DMS 273 (cell line): ENCODE data around the gene FAM81B.
A peak's percentile ranks its signal among the peaks of the same experiment; 100 is the strongest.

Experiments
- DNase-seq: peaks from one replicate; lab custom pipeline; 2025; ENCODE audit not compliant: unreplicated experiment; lab: John Stamatoyannopoulos, UW

The FAM81B gene

DNA sequence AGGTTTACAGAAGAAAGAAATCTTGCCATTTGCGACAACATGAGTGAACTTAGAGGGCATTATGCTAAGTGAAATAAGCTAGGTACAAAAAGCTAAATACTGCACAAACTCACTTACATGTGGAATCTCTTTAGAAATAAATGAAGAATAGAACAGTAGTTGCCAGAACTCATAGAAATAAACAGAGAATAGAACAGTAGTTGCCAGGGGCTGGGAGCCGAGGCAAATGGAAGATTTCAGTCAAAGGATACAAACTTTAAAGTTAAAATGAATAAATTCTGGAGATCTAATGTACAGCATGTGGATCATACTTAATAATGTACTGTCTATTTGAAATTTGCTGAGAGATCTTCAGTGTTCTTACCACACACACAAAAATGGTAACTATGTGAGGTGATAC is 63.4 kb downstream of the FAM81B start:
- no peak for DNase-seq

DNA sequence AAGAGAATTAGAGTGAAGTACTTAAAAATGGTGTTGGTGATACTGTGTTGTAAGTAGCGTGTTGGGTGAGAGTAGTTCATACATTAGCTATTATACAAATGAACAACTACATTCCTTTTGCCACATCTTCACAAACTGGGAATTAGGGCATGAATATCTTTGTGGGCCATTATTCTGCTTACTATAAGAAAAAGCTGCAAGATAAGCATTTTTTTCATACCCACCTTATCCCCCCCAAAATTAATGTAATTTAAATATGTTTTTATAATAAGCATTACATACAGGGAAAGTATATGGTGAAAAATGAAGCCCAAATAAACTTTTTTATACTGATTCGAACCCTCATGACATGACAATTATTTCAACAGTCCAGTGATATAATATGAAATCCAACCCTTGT is 69.5 kb downstream of the FAM81B start:
- no peak for DNase-seq

DNA sequence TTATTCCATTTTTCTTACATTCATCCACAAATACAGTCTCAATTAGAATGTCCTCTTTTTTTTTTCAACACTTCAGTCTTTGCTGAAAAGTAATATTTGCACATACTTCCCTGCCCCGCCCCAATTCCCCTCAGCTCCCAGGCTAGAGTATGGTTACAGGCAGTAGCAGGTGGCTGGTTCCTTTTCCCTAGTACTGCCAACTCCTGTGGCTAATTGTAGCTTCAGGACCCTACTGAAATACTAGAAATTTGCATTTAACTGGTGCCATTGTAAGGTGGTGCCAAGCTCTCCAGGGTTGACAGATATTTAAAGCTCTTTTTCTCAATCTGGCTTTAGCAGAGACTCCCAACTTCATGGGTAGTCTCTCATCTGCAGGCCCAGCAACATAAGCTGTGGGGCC is 80.3 kb downstream of the FAM81B start:
- DNase-seq: peak; percentile 16

DNA sequence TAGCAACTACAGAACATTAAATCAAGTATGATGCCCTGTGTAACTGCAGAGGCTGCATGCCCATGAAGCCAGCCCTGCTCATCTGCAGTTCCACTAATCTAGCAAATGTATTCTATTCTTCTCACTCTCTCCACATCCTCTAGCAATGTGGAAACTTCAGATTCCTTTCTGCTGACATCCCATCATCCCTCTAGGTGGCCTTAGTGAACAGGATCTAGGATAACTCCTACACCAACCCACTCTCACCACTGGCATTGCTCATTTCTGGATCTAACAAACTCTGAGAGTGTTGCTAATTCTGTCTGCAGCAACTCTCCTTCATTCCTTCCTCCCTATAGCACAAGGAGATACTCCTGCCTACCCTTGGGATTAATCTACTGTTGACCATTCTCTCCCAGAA is 80.8 kb downstream of the FAM81B start:
- DNase-seq: no peak

DNA sequence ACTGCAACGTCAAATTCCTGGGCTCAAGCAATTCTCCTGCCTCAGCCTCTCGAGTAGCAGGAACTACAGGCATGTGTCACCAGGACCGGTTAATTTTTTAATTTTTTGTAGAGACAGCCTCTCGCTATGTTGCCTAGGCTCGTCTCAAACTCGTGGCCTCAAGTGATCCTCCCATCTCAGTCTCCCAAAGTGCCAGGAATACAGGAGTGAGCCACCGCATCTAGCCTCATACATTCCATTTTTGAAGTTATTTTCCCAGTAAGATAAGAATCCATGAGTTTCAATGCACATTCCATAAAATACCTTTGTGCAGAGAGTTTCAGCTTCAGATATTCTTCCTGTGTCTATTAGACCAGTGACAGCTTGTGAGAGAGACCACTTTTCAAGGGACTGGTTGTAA is 93.3 kb downstream of the FAM81B start:
- DNase-seq: no peak

DNA sequence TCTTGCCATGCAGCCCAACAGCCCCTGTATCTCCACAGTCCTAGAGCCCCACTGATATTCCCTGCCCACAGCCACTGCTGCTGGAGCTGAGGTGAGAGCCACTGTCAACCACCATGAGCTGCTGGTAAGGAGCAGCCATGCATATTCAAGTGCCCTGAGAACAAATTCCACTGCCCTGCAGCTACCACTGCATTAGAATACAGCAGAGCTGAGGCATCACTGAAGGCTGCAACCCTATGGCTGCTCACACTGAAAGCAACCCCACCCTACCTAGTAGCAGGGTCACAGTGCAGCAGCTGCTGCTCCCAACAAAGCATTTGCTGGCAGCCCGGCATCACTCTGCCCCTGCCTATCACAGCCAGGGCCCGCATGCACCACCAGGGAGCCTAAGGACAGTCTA is 95.0 kb downstream of the FAM81B start:
- DNase-seq: no peak

DNA sequence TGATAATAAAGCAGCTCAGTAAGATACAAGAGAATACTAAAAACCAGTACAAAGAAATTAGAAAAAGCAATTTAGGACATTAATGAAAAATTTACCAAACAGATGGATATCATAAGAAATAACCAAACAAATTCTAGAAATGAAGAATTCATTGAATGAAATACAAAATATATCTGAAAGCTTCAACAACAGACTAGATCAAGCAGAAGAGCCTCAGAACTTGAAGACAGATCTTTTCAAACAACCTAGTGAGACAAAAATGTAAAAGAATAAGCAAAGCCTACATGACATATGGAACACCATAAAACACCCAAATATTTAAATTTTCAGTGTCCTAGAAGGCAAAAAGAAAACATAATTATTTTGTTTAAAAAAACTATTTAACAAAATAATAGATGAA is 96.7 kb downstream of the FAM81B start:
- DNase-seq: no peak
